ENCODE data around the gene SUFU. TPM values are rescaled to one million over a fixed set of nuclear protein-coding genes. Genes with fewer than 3 reads are reported as not detected.

The SUFU gene
- total RNA-seq, 1 experiment from 2014 or later, result 10.6 TPM

- Mint-ChIP-seq H3K36me3 (ENCODE audit: insufficient read depth, unreplicated experiment) (peaks cover 12% of the 10 kb centered on the region), H3K4me1 (ENCODE audit: low read depth, unreplicated experiment) (peaks cover 11% of the 10 kb centered on the region), H3K4me3 (ENCODE audit: unreplicated experiment) (no peak overlapping the region), H3K9me3 (ENCODE audit: unreplicated experiment) (no peaks in the 10 kb centered on the region), H3K27me3 (ENCODE audit: insufficient read depth, unreplicated experiment) (no peaks in the 10 kb centered on the region), H3K27ac (ENCODE audit: unreplicated experiment) (no peak overlapping the region)
- no peak for DNase-seq
- BruUV-seq (replicated peaks), result no TSS peak
- ChIA-PET CTCF (no interaction called here), POLR2A (no interaction called here)
- H3K4me3 ChIP-seq (ENCODE audit: low read depth, low read length), result no peak overlapping the region
- H3K4me1 ChIP-seq, result peaks cover 11% of the 10 kb centered on the region
- peaks cover 3% of the 10 kb centered on the region for H3K36me3 ChIP-seq (ENCODE audit: control insufficient read depth, insufficient read depth, low read length)
- no peaks in the 10 kb centered on the region for H3K9me3 ChIP-seq
- intact Hi-C loops (cut with micrococcal nuclease; ENCODE audit: unreplicated experiment), result no loop called here
- TF ChIP-seq CTCF (IDR thresholded peaks at IDR 0.05; ENCODE audit: insufficient read depth in 1 of 2, low read depth in 1 of 2, low read length in 1 of 2, severe bottlenecking in 1 of 2, unreplicated experiment in 1 of 2), result no peak
- H3K27me3 ChIP-seq (replicated peaks; ENCODE audit: control insufficient read depth, insufficient read depth, low read length), result no peaks in the 10 kb centered on the region
Observed at GRCh38 chr10:102648889-102649796, 145.4 kb downstream of the SUFU start.

- POLR2A ChIA-PET, result no interaction called here
- H3K4me1 Mint-ChIP-seq (ENCODE audit: low read depth, unreplicated experiment), result peaks cover 11% of the 10 kb centered on the region
Observed at GRCh38 chr10:102649797-102650654, 146.3 kb downstream of the SUFU start.

More at GRCh38 chr10:102649797-102650654, 146.3 kb downstream of the SUFU start:
- CTCF ChIA-PET, result no interaction called here
- H3K9me3 Mint-ChIP-seq (ENCODE audit: unreplicated experiment), result no peaks in the 10 kb centered on the region
- H3K4me3 Mint-ChIP-seq (ENCODE audit: unreplicated experiment), result no peak overlapping the region
- no peak for DNase-seq
- intact Hi-C loops (cut with micrococcal nuclease; ENCODE audit: unreplicated experiment), result no loop called here
- peaks cover 8% of the 10 kb centered on the region for H3K36me3 Mint-ChIP-seq (ENCODE audit: insufficient read depth, unreplicated experiment)
- Histone ChIP-seq H3K36me3 (ENCODE audit: control insufficient read depth, insufficient read depth, low read length) (peaks cover 3% of the 10 kb centered on the region), H3K9me3 (no peaks in the 10 kb centered on the region), H3K4me3 (ENCODE audit: low read depth, low read length) (no peak overlapping the region), H3K27me3 (replicated peaks; ENCODE audit: control insufficient read depth, insufficient read depth, low read length) (no peaks in the 10 kb centered on the region), H3K4me1 (peaks cover 11% of the 10 kb centered on the region)
- no peaks in the 10 kb centered on the region for H3K27me3 Mint-ChIP-seq (ENCODE audit: insufficient read depth, unreplicated experiment)
- BruUV-seq (replicated peaks), result no TSS peak
- TF ChIP-seq CTCF (IDR thresholded peaks at IDR 0.05; ENCODE audit: insufficient read depth in 1 of 2, low read depth in 1 of 2, low read length in 1 of 2, severe bottlenecking in 1 of 2, unreplicated experiment in 1 of 2), result no peak
- no peak overlapping the region for H3K27ac Mint-ChIP-seq (ENCODE audit: unreplicated experiment)
